OCI-LY1 (cell line): ENCODE measurements around the gene MORN5.

Source experiments
- H2AFZ ChIP-seq: fragments of 200-600 bp; sonication (generic), shearing (Covaris generic); 2 replicates; pipeline ENCODE4 v1.6.0; 2014; ENCODE audit warnings: antibody characterized with exemption, mild to moderate bottlenecking, low read length
- H3F3A ChIP-seq: fragments of 200-600 bp; sonication (generic), shearing (Covaris generic); 2 replicates; pipeline ENCODE4 v1.6.0; 2014; ENCODE audit warnings: mild to moderate bottlenecking, antibody characterized with exemption, low read length, moderate library complexity; ENCODE audit not compliant: insufficient read depth
- H3K27ac ChIP-seq: fragments of 200-600 bp; sonication (generic); 2 replicates; pipeline ENCODE4 v1.5.1; 2014; ENCODE audit warnings: low read length, mixed run types, mild to moderate bottlenecking, low read depth; ENCODE audit not compliant: poor library complexity, severe bottlenecking
- H3K27me3 ChIP-seq: fragments of 200-600 bp; sonication (generic); 2 replicates; pipeline ENCODE4 v1.6.0; 2014; ENCODE audit warnings: antibody characterized with exemption, mild to moderate bottlenecking, low read length, moderate library complexity; ENCODE audit not compliant: insufficient read depth
- H3K36me3 ChIP-seq: fragments of 200-600 bp; sonication (generic); 2 replicates; pipeline ENCODE4 v1.6.1; 2014; ENCODE audit warnings: mild to moderate bottlenecking, antibody characterized with exemption, low read length, moderate library complexity, mixed read lengths; ENCODE audit not compliant: insufficient read depth
- H3K4me1 ChIP-seq: fragments of 200-600 bp; sonication (generic); 2 replicates; pipeline ENCODE4 v1.5.1; 2014; ENCODE audit warnings: mild to moderate bottlenecking, low read length, moderate library complexity; ENCODE audit not compliant: insufficient read depth, severe bottlenecking
- H3K4me2 ChIP-seq: fragments of 200-600 bp; sonication (generic), shearing (Covaris generic); 2 replicates; pipeline ENCODE4 v1.6.1; 2014; ENCODE audit warnings: low read length
- H3K4me3 ChIP-seq: fragments of 200-600 bp; sonication (generic); 2 replicates; pipeline ENCODE4 v1.5.1; 2014; ENCODE audit warnings: low read length, low read depth, mild to moderate bottlenecking, mixed read lengths; ENCODE audit not compliant: poor library complexity, severe bottlenecking
- H3K79me2 ChIP-seq: fragments of 200-600 bp; shearing (Covaris generic); 2 replicates; pipeline ENCODE4 v1.6.1; 2016; ENCODE audit warnings: mixed run types, low read length, mixed read lengths; ENCODE audit not compliant: insufficient read depth
- H3K9ac ChIP-seq: fragments of 200-600 bp; sonication (generic), shearing (Covaris generic); 2 replicates; pipeline ENCODE4 v1.6.1; 2014; ENCODE audit warnings: mild to moderate bottlenecking, low read length, mixed read lengths
- H3K9me2 ChIP-seq: fragments of 200-600 bp; sonication (generic), shearing (Covaris generic); 2 replicates; pipeline ENCODE4 v1.6.1; 2014; ENCODE audit warnings: low read depth, mild to moderate bottlenecking, low read length, mixed read lengths
- H3K9me3 ChIP-seq: fragments of 200-600 bp; shearing (Covaris generic); 2 replicates; pipeline ENCODE4 v1.6.1; 2014; ENCODE audit warnings: low read length, mixed read lengths
- H4K20me1 ChIP-seq: fragments of 200-600 bp; sonication (generic), shearing (Covaris generic); 2 replicates; pipeline ENCODE4 v1.6.0; 2016; ENCODE audit warnings: mild to moderate bottlenecking, low read length; ENCODE audit not compliant: insufficient read depth
- CTCF ChIP-seq: fragments of 200-600 bp; sonication (generic), shearing (Covaris generic); IDR thresholded peaks from 2 replicates; pipeline ENCODE4 v1.5.1; 2017; ENCODE audit warnings: mild to moderate bottlenecking, antibody characterized with exemption, low read length, moderate library complexity, mixed read lengths
- EZH2 ChIP-seq: fragments of 200-600 bp; sonication (generic), shearing (Covaris generic); IDR thresholded peaks from 2 replicates; pipeline ENCODE4 v1.8.0; 2017; ENCODE audit warnings: borderline replicate concordance, mixed run types, mild to moderate bottlenecking, antibody characterized with exemption, low read length, moderate library complexity, mixed read lengths

The MORN5 gene

DNA sequence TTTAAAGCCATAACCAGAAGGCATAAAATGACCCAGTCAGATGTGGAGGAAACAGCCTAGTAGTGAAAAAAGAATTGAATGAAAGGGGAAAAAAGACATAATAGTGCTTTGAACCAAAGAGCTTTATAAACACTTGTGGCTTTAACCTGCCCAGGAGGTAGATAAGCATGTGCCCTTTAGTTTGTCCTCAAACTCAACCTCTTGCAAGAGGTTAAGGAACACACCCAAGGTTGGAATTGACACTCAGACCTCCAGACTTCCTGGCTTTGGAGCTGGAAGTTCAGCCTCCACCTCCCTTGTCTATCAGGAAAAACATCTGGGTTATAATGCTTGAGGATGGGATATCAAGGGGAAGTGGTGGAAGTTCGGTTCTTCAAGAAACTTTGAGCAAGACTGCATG lies 16.4 kb upstream of the MORN5 start:
- no peak for TF ChIP-seq EZH2
- no peak for TF ChIP-seq CTCF
- Histone ChIP-seq H3K9me3 (no peaks in the 10 kb centered on the region), H2AFZ (no peak overlapping the region), H3K4me3 (no peak overlapping the region), H3K79me2 (no peaks in the 10 kb centered on the region), H4K20me1 (no peaks in the 10 kb centered on the region), H3K4me2 (no peak overlapping the region), H3K27me3 (no peaks in the 10 kb centered on the region), H3K27ac (no peak overlapping the region), H3K9me2 (no peaks in the 10 kb centered on the region), H3F3A (no peaks in the 10 kb centered on the region), H3K4me1 (no peaks in the 10 kb centered on the region), H3K36me3 (peaks cover 54% of the 10 kb centered on the region), H3K9ac (no peak overlapping the region)

DNA sequence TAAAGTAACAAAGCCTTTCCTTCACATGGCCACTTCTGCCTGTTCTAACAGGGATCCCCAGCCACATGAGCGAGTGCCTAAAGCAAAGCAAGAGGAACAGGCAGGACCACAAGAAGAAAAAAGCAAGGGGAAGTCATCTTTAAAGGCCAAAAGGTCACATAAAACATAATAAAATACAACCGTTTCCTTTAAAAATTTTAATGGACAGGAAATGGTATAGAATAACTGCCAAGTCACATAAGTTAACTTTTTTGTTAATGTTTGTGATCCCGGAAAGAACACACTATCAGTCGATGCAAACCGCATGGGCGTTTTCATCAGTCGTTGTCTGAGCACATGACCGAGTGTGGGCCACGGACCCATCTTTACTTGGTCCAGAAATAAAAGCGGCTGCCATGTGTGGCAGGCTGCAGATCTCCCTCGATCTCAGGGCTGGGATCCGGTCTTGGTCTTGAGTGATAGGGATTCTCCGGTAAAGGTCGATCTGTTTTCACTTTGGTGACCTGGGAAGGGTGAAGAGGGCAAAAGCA lies 15.8 kb upstream of the MORN5 start:
- no peak overlapping the region for H3K27ac ChIP-seq
- H3K9me3 ChIP-seq = no peaks in the 10 kb centered on the region
- H2AFZ ChIP-seq = no peak overlapping the region
- TF ChIP-seq CTCF (no peak), EZH2 (no peak)
- H3K36me3 ChIP-seq = peaks cover 59% of the 10 kb centered on the region
- H3K27me3 ChIP-seq = no peaks in the 10 kb centered on the region
- H3K4me1 ChIP-seq = no peaks in the 10 kb centered on the region
- no peaks in the 10 kb centered on the region for H3K9me2 ChIP-seq
- H3F3A ChIP-seq = no peaks in the 10 kb centered on the region
- H3K4me2 ChIP-seq = no peak overlapping the region
- no peaks in the 10 kb centered on the region for H4K20me1 ChIP-seq
- no peak overlapping the region for H3K4me3 ChIP-seq
- no peak overlapping the region for H3K9ac ChIP-seq
- H3K79me2 ChIP-seq = no peaks in the 10 kb centered on the region

GRCh38 chr9:122144836-122145591 lies 14.7 kb upstream of the MORN5 start:
- H3F3A ChIP-seq = no peaks in the 10 kb centered on the region

More at GRCh38 chr9:122144836-122145591, 14.7 kb upstream of the MORN5 start:
- no peak for TF ChIP-seq EZH2
- TF ChIP-seq CTCF = peak; percentile 55; the same call in 1 of the 2 replicates
- Histone ChIP-seq H3K27ac (no peak overlapping the region), H3K9me2 (no peaks in the 10 kb centered on the region), H3K4me3 (no peak overlapping the region), H3K4me1 (no peaks in the 10 kb centered on the region), H3K4me2 (no peak overlapping the region), H3K27me3 (no peaks in the 10 kb centered on the region), H2AFZ (no peak overlapping the region), H3K36me3 (peaks cover 65% of the 10 kb centered on the region), H3K79me2 (no peaks in the 10 kb centered on the region), H3K9ac (no peak overlapping the region), H3K9me3 (no peaks in the 10 kb centered on the region), H4K20me1 (no peaks in the 10 kb centered on the region)
